MV-4-11 (cell line): ENCODE results near the gene U2AF2.
"Not testable (repeated sequence)": the region's sequence is repeated elsewhere in the genome, so short reads cannot be mapped to it uniquely, and the experiment has no call there.

Source experiments
- DNase-seq: peaks from one replicate; lab custom pipeline; 2025; lab: John Stamatoyannopoulos, UW

Gene U2AF2

GRCh38 chr19:55712804-55713631, 58.2 kb downstream of the U2AF2 start:
- no peak for DNase-seq

- no peak for DNase-seq
Observed at GRCh38 chr19:55716531-55716930, 61.7 kb downstream of the U2AF2 start.

GRCh38 chr19:55717251-55717650, 62.4 kb downstream of the U2AF2 start:
- DNase-seq = no peak

- not testable (repeated sequence) for DNase-seq
Observed at GRCh38 chr19:55717879-55718711, 63.3 kb downstream of the U2AF2 start.

GRCh38 chr19:55720214-55720746, 65.4 kb downstream of the U2AF2 start:
- DNase-seq = no peak

- DNase-seq = no peak
Observed at GRCh38 chr19:55720801-55721200, 66.0 kb downstream of the U2AF2 start.

GRCh38 chr19:55723491-55723890, 68.7 kb downstream of the U2AF2 start:
- DNase-seq = no peak
